ENCODE measurements around the gene ELMOD3. TPM values are rescaled to one million over a fixed set of nuclear protein-coding genes. Genes with fewer than 3 reads are reported as not detected.
"Not testable (repeated sequence)": the region's sequence is repeated elsewhere in the genome, so short reads cannot be mapped to it uniquely, and the experiment has no call there.

The ELMOD3 gene
- total and polyA plus RNA-seq, 4 donors, result 9.5 to 38.3 (median 21.8) TPM

GRCh38 chr2:85355521-85355920 lies 952 bp downstream of the ELMOD3 start:
- Histone ChIP-seq H3K4me1 (ENCODE audit: control insufficient read depth in 1 of 2, insufficient read depth in 2 of 2, low read length in 2 of 2) (peaks cover 0 to 2% of the 10 kb centered on the region in 2 donors), H3K36me3 (ENCODE audit: control insufficient read depth in 1 of 2, insufficient read depth in 2 of 2, low read length in 1 of 2) (no peaks in the 10 kb centered on the region), H3K9me3 (ENCODE audit: control insufficient read depth, low read length) (no peaks in the 10 kb centered on the region), H3K4me3 (ENCODE audit: low read length in 2 of 2) (peak overlapping the region in 1 of 2 donors; percentile 53), H3K27ac (ENCODE audit: low read depth in 1 of 2, low read length in 2 of 2) (no peak overlapping the region), H3K27me3 (ENCODE audit: control insufficient read depth in 1 of 2, insufficient read depth in 2 of 2, low read length in 1 of 2) (no peaks in the 10 kb centered on the region)
- intact Hi-C loops (cut with DNase I), result loop anchor here in 1 of 2 donors (2.0 kb wide), 1 partner anchor 27 kb away; no protein-coding TSS in a partner anchor
- ATAC-seq (ENCODE audit: low FRiP score), result no peak
- 71 to 72% methylated on average over 3 of the region's 3 CpGs for WGBS, 2 donors
- DNase-seq, result no peak

GRCh38 chr2:85356186-85356585 lies 1.6 kb downstream of the ELMOD3 start:
- Histone ChIP-seq H3K27me3 (ENCODE audit: control insufficient read depth in 1 of 2, insufficient read depth in 2 of 2, low read length in 1 of 2) (no peaks in the 10 kb centered on the region), H3K36me3 (ENCODE audit: control insufficient read depth in 1 of 2, insufficient read depth in 2 of 2, low read length in 1 of 2) (no peaks in the 10 kb centered on the region), H3K4me3 (ENCODE audit: low read length in 2 of 2) (no peak overlapping the region), H3K4me1 (ENCODE audit: control insufficient read depth in 1 of 2, insufficient read depth in 2 of 2, low read length in 2 of 2) (peaks cover 0 to 2% of the 10 kb centered on the region in 2 donors), H3K27ac (ENCODE audit: low read depth in 1 of 2, low read length in 2 of 2) (no peak overlapping the region), H3K9me3 (ENCODE audit: control insufficient read depth, low read length) (no peaks in the 10 kb centered on the region)
- DNase-seq, result no peak
- WGBS, 2 donors, result 83 to 85% methylated on average over 2 of the region's 2 CpGs
- no peak for ATAC-seq (ENCODE audit: low FRiP score)
- intact Hi-C loops (cut with DNase I), result no loop called here

GRCh38 chr2:85357736-85358135 lies 3.2 kb downstream of the ELMOD3 start:
- Histone ChIP-seq H3K9me3 (ENCODE audit: control insufficient read depth, low read length) (no peaks in the 10 kb centered on the region), H3K27ac (ENCODE audit: low read depth in 1 of 2, low read length in 2 of 2) (no peak overlapping the region), H3K36me3 (ENCODE audit: control insufficient read depth in 1 of 2, insufficient read depth in 2 of 2, low read length in 1 of 2) (no peaks in the 10 kb centered on the region), H3K4me1 (ENCODE audit: control insufficient read depth in 1 of 2, insufficient read depth in 2 of 2, low read length in 2 of 2) (peaks cover 0 to 2% of the 10 kb centered on the region in 2 donors), H3K27me3 (ENCODE audit: control insufficient read depth in 1 of 2, insufficient read depth in 2 of 2, low read length in 1 of 2) (no peaks in the 10 kb centered on the region), H3K4me3 (ENCODE audit: low read length in 2 of 2) (no peak overlapping the region)
- DNase-seq, result no peak
- WGBS, 2 donors, result 83 to 87% methylated on average over 3 of the region's 3 CpGs
- intact Hi-C loops (cut with DNase I), result no loop called here
- no peak for ATAC-seq (ENCODE audit: low FRiP score)

DNA sequence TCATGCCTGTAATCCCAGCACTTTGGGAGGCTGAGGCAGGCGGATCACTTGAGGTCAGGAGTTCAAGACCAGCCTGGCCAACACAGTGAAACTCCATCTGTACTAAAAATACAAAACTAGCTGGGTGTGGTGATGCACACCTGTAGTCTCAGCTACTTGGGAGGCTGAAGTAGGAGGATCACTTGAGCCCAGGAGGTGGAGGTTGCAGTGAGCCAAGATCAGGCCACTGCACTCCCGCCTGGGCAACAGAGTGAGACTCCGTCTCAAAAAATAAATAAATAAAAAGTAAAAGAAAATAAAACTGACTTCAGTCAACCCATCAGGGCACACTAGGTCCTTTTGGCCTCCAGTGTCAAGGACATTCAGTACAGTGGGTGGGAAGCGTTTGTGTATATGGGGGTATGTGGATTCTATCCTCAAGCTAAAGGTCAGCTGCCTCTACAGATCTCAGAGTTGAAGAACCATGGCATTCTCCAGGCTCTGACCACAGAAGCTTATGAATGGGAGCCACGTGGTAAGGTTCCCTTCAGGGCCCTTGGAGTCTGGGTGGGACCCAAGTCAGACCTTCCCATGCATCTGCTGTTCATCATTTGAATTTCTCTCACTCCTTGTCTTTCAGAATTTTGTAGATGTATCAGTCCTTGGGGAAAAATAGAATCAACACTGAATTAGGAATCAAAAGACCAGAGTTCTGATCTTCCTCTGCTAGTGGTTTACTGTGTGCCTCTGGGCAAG lies 8.3 kb downstream of the ELMOD3 start:
- ATAC-seq (ENCODE audit: low FRiP score); H3K27ac ChIP-seq (ENCODE audit: low read depth in 1 of 2, low read length in 2 of 2); H3K4me1 ChIP-seq (ENCODE audit: control insufficient read depth in 1 of 2, insufficient read depth in 2 of 2, low read length in 2 of 2); H3K27me3 ChIP-seq (ENCODE audit: control insufficient read depth in 1 of 2, insufficient read depth in 2 of 2, low read length in 1 of 2); DNase-seq; intact Hi-C loops (cut with DNase I); H3K36me3 ChIP-seq (ENCODE audit: control insufficient read depth in 1 of 2, insufficient read depth in 2 of 2, low read length in 1 of 2); H3K4me3 ChIP-seq (ENCODE audit: low read length in 2 of 2); H3K9me3 ChIP-seq (ENCODE audit: control insufficient read depth, low read length): not testable (repeated sequence)
- WGBS, 2 donors, result 85 to 86% methylated on average over 5 of the region's 5 CpGs

GRCh38 chr2:85367180-85367579 lies 12.6 kb downstream of the ELMOD3 start:
- H3K36me3 ChIP-seq (ENCODE audit: control insufficient read depth in 1 of 2, insufficient read depth in 2 of 2, low read length in 1 of 2), result peaks cover 0 to 2% of the 10 kb centered on the region in 2 donors
- H3K4me1 ChIP-seq (ENCODE audit: control insufficient read depth in 1 of 2, insufficient read depth in 2 of 2, low read length in 2 of 2), result no peaks in the 10 kb centered on the region
- H3K4me3 ChIP-seq (ENCODE audit: low read length in 2 of 2), result no peak overlapping the region

DNA sequence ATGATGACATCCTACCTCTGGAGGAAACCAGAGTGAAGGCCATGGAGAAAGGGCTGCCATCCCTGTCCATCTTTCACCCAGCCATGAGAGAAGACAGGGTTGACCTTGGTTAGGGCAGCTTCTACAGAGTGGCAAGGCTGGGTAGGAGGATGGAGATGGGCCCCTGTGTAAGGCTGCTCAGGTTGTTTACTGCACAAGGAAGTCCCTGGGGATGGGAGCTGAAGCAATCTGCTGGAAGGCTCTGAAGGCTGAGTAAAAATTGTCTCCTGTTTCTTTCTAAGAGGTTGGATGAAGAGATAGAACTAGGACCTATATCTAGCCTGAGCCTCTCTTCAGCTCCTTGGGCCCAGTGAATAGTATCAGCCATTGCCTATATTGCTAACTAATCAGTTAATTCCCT lies 14.4 kb downstream of the ELMOD3 start:
- peaks cover 0 to 2% of the 10 kb centered on the region in 2 donors for H3K36me3 ChIP-seq (ENCODE audit: control insufficient read depth in 1 of 2, insufficient read depth in 2 of 2, low read length in 1 of 2)
- no peaks in the 10 kb centered on the region for H3K9me3 ChIP-seq (ENCODE audit: control insufficient read depth, low read length)
- ATAC-seq (ENCODE audit: low FRiP score) (peak; percentile 10), DNase-seq (no peak)
- intact Hi-C loops (cut with DNase I), result no loop called here
- no peak overlapping the region for H3K27ac ChIP-seq (ENCODE audit: low read depth in 1 of 2, low read length in 2 of 2)
- H3K27me3 ChIP-seq (ENCODE audit: control insufficient read depth in 1 of 2, insufficient read depth in 2 of 2, low read length in 1 of 2), result no peaks in the 10 kb centered on the region
- no peak overlapping the region for H3K4me3 ChIP-seq (ENCODE audit: low read length in 2 of 2)
- H3K4me1 ChIP-seq (ENCODE audit: control insufficient read depth in 1 of 2, insufficient read depth in 2 of 2, low read length in 2 of 2), result no peaks in the 10 kb centered on the region

More at GRCh38 chr2:85367180-85367579, 12.6 kb downstream of the ELMOD3 start:
- WGBS, 2 donors, result 85 to 88% methylated on average over 5 of the region's 5 CpGs
- Histone ChIP-seq H3K27me3 (ENCODE audit: control insufficient read depth in 1 of 2, insufficient read depth in 2 of 2, low read length in 1 of 2) (no peaks in the 10 kb centered on the region), H3K9me3 (ENCODE audit: control insufficient read depth, low read length) (no peaks in the 10 kb centered on the region), H3K27ac (ENCODE audit: low read depth in 1 of 2, low read length in 2 of 2) (no peak overlapping the region)
- DNase-seq (no peak), ATAC-seq (ENCODE audit: low FRiP score) (no peak)
- intact Hi-C loops (cut with DNase I), result no loop called here

DNA sequence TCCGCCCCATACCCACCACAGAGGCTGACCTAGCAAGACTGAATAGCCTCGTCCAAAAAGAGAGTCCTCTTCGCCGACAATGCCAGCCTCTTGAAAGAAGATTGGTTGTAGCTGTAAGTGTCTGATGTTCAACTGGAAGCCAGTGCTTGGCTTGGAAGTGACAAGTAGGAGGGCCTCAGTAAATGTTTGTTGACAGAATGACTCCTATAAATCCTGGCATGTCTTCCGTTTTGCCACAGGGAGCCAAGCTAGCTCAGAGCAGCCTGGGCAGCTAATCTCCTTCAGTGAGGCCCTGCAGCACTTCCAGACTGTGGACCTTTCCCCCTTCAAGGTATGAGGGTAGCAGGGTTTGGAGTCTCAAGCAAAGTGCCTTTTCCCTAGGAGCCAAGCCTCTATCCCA lies 14.9 kb downstream of the ELMOD3 start:
- Histone ChIP-seq H3K4me3 (ENCODE audit: low read length in 2 of 2) (no peak overlapping the region), H3K4me1 (ENCODE audit: control insufficient read depth in 1 of 2, insufficient read depth in 2 of 2, low read length in 2 of 2) (no peaks in the 10 kb centered on the region), H3K36me3 (ENCODE audit: control insufficient read depth in 1 of 2, insufficient read depth in 2 of 2, low read length in 1 of 2) (peaks cover 0 to 2% of the 10 kb centered on the region in 2 donors), H3K27me3 (ENCODE audit: control insufficient read depth in 1 of 2, insufficient read depth in 2 of 2, low read length in 1 of 2) (no peaks in the 10 kb centered on the region), H3K27ac (ENCODE audit: low read depth in 1 of 2, low read length in 2 of 2) (no peak overlapping the region), H3K9me3 (ENCODE audit: control insufficient read depth, low read length) (no peaks in the 10 kb centered on the region)
- DNase-seq, result no peak
- WGBS, 2 donors, result 33 to 40% methylated on average over 5 of the region's 5 CpGs
- no peak for ATAC-seq (ENCODE audit: low FRiP score)
- intact Hi-C loops (cut with DNase I), result no loop called here

DNA sequence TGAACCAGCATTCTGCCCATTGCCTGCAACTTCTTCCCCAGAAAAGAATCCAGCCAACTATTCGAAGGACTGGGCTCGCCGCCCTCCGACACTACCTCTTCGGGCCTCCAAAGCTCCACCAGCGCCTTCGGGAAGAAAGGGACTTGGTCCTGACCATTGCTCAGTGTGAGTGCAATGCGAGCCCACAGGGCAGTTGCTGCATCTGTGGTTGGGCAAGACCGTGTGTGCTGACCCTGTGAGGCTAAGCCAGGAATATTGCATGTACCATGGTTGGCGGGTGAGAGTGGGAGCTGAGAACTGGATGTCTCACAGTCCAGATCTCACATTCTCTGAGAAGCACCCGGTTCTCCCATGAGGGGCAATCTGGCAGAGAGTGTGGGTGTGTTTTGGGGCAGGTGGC lies 16.5 kb downstream of the ELMOD3 start:
- Histone ChIP-seq H3K4me3 (ENCODE audit: low read length in 2 of 2) (no peak overlapping the region), H3K27me3 (ENCODE audit: control insufficient read depth in 1 of 2, insufficient read depth in 2 of 2, low read length in 1 of 2) (no peaks in the 10 kb centered on the region), H3K9me3 (ENCODE audit: control insufficient read depth, low read length) (no peaks in the 10 kb centered on the region), H3K4me1 (ENCODE audit: control insufficient read depth in 1 of 2, insufficient read depth in 2 of 2, low read length in 2 of 2) (no peaks in the 10 kb centered on the region), H3K27ac (ENCODE audit: low read depth in 1 of 2, low read length in 2 of 2) (no peak overlapping the region), H3K36me3 (ENCODE audit: control insufficient read depth in 1 of 2, insufficient read depth in 2 of 2, low read length in 1 of 2) (no peaks in the 10 kb centered on the region)
- DNase-seq (no peak), ATAC-seq (ENCODE audit: low FRiP score) (no peak)
- WGBS, 2 donors, result 94 to 96% methylated on average over 11 of the region's 11 CpGs
- intact Hi-C loops (cut with DNase I), result no loop called here

GRCh38 chr2:85376291-85377065 lies 21.9 kb downstream of the ELMOD3 start:
- Histone ChIP-seq H3K36me3 (ENCODE audit: control insufficient read depth in 1 of 2, insufficient read depth in 2 of 2, low read length in 1 of 2) (peaks cover 0 to 2% of the 10 kb centered on the region in 2 donors), H3K27me3 (ENCODE audit: control insufficient read depth in 1 of 2, insufficient read depth in 2 of 2, low read length in 1 of 2) (no peaks in the 10 kb centered on the region), H3K4me3 (ENCODE audit: low read length in 2 of 2) (no peak overlapping the region), H3K4me1 (ENCODE audit: control insufficient read depth in 1 of 2, insufficient read depth in 2 of 2, low read length in 2 of 2) (no peaks in the 10 kb centered on the region), H3K9me3 (ENCODE audit: control insufficient read depth, low read length) (no peaks in the 10 kb centered on the region), H3K27ac (ENCODE audit: low read depth in 1 of 2, low read length in 2 of 2) (no peak overlapping the region)
- no peak for ATAC-seq (ENCODE audit: low FRiP score)
- 92 to 93% methylated on average over 5 of the region's 5 CpGs for WGBS, 2 donors
- intact Hi-C loops (cut with DNase I), result no loop called here
- no peak for DNase-seq
